HepG2 (cell line): ENCODE measurements around the gene CDH23.

Experiments
- CBX2 ChIP-seq, 2 experiments: fragments of 200-600 bp in 1 of 2; sonication (generic); formaldehyde crosslinking in 1 of 2; IDR thresholded peaks; 2 replicates each; pipeline versions ENCODE4 v1.7.0 to v1.8.1; 2018 to 2022; ENCODE audit warnings: low read depth in 2 of 2, low read length in 1 of 2, mild to moderate bottlenecking in 1 of 2, missing genetic modification reagents in 1 of 2
- CREB1 ChIP-seq, 2 experiments: fragments of 450-650 bp in 1 of 2; IDR thresholded peaks; 2 replicates each; pipeline ENCODE4 v1.6.1; 2016 to 2017; ENCODE audit warnings: control low read depth in 1 of 2, mild to moderate bottlenecking in 1 of 2, missing compliant biosample characterization in 1 of 2, missing genetic modification characterization in 1 of 2
- CTCF ChIP-seq: sonication (generic); formaldehyde crosslinking; IDR thresholded peaks from 2 replicates; pipeline ENCODE4 v1.5.0; 2020; ENCODE audit warnings: mild to moderate bottlenecking, missing genetic modification reagents, moderate library complexity
- ERF ChIP-seq: IDR thresholded peaks from 2 replicates; pipeline ENCODE4 v1.6.1; 2018; ENCODE audit warnings: missing biosample characterization, missing genetic modification reagents
- EZH2 ChIP-seq: conservative IDR thresholded peaks from 2 replicates; pipeline ENCODE4 v1.6.1; 2012; ENCODE audit warnings: mild to moderate bottlenecking, low read depth, low read length, moderate library complexity
- HDAC6 ChIP-seq: fragments of 200-600 bp; sonication (generic); IDR thresholded peaks from 2 replicates; pipeline ENCODE4 v1.7.0; 2017; ENCODE audit warnings: mild to moderate bottlenecking, antibody characterized with exemption, low read length, low read depth
- RAD51 ChIP-seq: fragments of 450-650 bp; IDR thresholded peaks from 2 replicates; pipeline ENCODE4 v1.6.1; 2016; ENCODE audit warnings: borderline replicate concordance
- SIX4 ChIP-seq: sonication (generic); formaldehyde crosslinking; IDR thresholded peaks from 2 replicates; pipeline ENCODE4 v1.4.0; 2020; ENCODE audit warnings: missing genetic modification reagents
- ZBTB3 ChIP-seq: sonication (generic); formaldehyde crosslinking; IDR thresholded peaks from 2 replicates; pipeline ENCODE4 v1.4.0; 2020; ENCODE audit warnings: low read depth, mild to moderate bottlenecking, moderate library complexity, missing genetic modification reagents, borderline replicate concordance

- TF ChIP-seq EZH2 (no peak), ERF (CRISPR knock-in tag) (no peak), HDAC6 (no peak), RAD51 (no peak), CREB1 (IDR thresholded peaks at IDR 0.05) (no peak), CREB1 (CRISPR knock-in tag; IDR thresholded peaks at IDR 0.05) (no peak), SIX4 (CRISPR knock-in tag) (no peak), ZBTB3 (CRISPR knock-in tag) (no peak), CBX2 (IDR thresholded peaks at IDR 0.05; ENCODE audit: low read depth, low read length) (no peak), CBX2 (CRISPR knock-in tag; IDR thresholded peaks at IDR 0.05; ENCODE audit: low read depth) (no peak), CTCF (CRISPR knock-in tag) (no peak)
These were observed 320.3 kb downstream of the CDH23 start for GRCh38 chr10:71717056-71717455.
